Adipose tissue (tissue), 3 donors: Measurements from ENCODE around the gene PPP2R5C. TPM values are rescaled to one million over a fixed set of nuclear protein-coding genes. Genes with fewer than 3 reads are reported as not detected.

Experiments used
- H3K27ac ChIP-seq: one replicate; pipeline ENCODE4 v1.5.1; 2013; ENCODE audit warnings: low read depth, low read length
- WGBS, 3 donors: extraction: QIAGEN DNeasy Blood & Tissue Kit; methylation state at CpG; one replicate each; pipeline ENCODE4 v1.1.7; 2013; 5-methylcytosine and 5-hydroxymethylcytosine counted together
- polyA plus RNA-seq, 3 donors: library from polyadenylated mRNA; stranded (reverse); fragments of 200-250 nt; gene quantifications; one replicate each; pipeline ENCODE4 v1.2.3, GENCODE V29; 2013
- donor health status: healthy with polysubstance abuse.
- donor health status: Bipolar disorder and iron deficiency.
- donor health status: healthy.

The PPP2R5C gene
- polyA plus RNA-seq, 3 donors: 30.6 to 84.0 (median 46.8) TPM

- WGBS, 3 donors: 89 to 92% (median 91%) methylated on average over 14 of the region's 14 CpGs
- no peak overlapping the region for H3K27ac ChIP-seq
Observed at GRCh38 chr14:101934601-101935150, 173.2 kb downstream of the PPP2R5C start.

GRCh38 chr14:101937926-101938767 lies 176.6 kb downstream of the PPP2R5C start:
- no peak overlapping the region for H3K27ac ChIP-seq
- WGBS, 3 donors: 57 to 65% (median 61%) methylated on average over 13 of the region's 13 CpGs

GRCh38 chr14:101939646-101940170 lies 178.2 kb downstream of the PPP2R5C start:
- no peak overlapping the region for H3K27ac ChIP-seq
- 74 to 79% (median 77%) methylated on average over 5 of the region's 5 CpGs for WGBS, 3 donors

- no peak overlapping the region for H3K27ac ChIP-seq
- WGBS, 3 donors: 69 to 70% (median 70%) methylated on average over 5 of the region's 5 CpGs
Observed at GRCh38 chr14:101944451-101944850, 182.9 kb downstream of the PPP2R5C start.

- H3K27ac ChIP-seq: no peak overlapping the region
- WGBS, 3 donors: 10 to 21% (median 18%) methylated on average over 5 of the region's 5 CpGs
Observed at GRCh38 chr14:101945171-101945570, 183.7 kb downstream of the PPP2R5C start.

GRCh38 chr14:101947577-101947903 lies 186.0 kb downstream of the PPP2R5C start:
- 5 to 11% (median 8%) methylated on average over 8 of the region's 8 CpGs for WGBS, 3 donors
- no peak overlapping the region for H3K27ac ChIP-seq

- peak overlapping the region; percentile 46 for H3K27ac ChIP-seq
- WGBS, 3 donors: 0% methylated on average over 53 of the region's 53 CpGs
Observed at GRCh38 chr14:101947904-101948665, 186.6 kb downstream of the PPP2R5C start.

GRCh38 chr14:101948666-101949216 lies 187.2 kb downstream of the PPP2R5C start:
- H3K27ac ChIP-seq: peak overlapping the region; percentile 46
- 4 to 8% (median 4%) methylated on average over 29 of the region's 29 CpGs for WGBS, 3 donors

- no peak overlapping the region for H3K27ac ChIP-seq
- 52 to 72% (median 66%) methylated on average over 4 of the region's 4 CpGs for WGBS, 3 donors
Observed at GRCh38 chr14:101950100-101950499, 188.6 kb downstream of the PPP2R5C start.

- no peak overlapping the region for H3K27ac ChIP-seq
- 56 to 86% (median 77%) methylated on average over 4 of the region's 4 CpGs for WGBS, 3 donors
Observed at GRCh38 chr14:101950516-101951215, 189.2 kb downstream of the PPP2R5C start.

- WGBS, 3 donors: 25 to 81% (median 78%) methylated on average over 8 of the region's 8 CpGs
- H3K27ac ChIP-seq: no peak overlapping the region
Observed at GRCh38 chr14:101953151-101953550, 191.6 kb downstream of the PPP2R5C start.

- no peak overlapping the region for H3K27ac ChIP-seq
- 90 to 93% (median 92%) methylated on average over 6 of the region's 6 CpGs for WGBS, 3 donors
Observed at GRCh38 chr14:101954501-101954900, 193.0 kb downstream of the PPP2R5C start.

- WGBS, 3 donors: 76 to 80% (median 78%) methylated on average over 34 of the region's 34 CpGs
- no peak overlapping the region for H3K27ac ChIP-seq
Observed at GRCh38 chr14:101955695-101956161, 194.2 kb downstream of the PPP2R5C start.

GRCh38 chr14:101956179-101956885 lies 194.8 kb downstream of the PPP2R5C start:
- no peak overlapping the region for H3K27ac ChIP-seq
- WGBS, 3 donors: 81 to 84% (median 84%) methylated on average over 25 of the region's 25 CpGs

GRCh38 chr14:101957406-101958234 lies 196.1 kb downstream of the PPP2R5C start:
- WGBS, 3 donors: 82 to 88% (median 88%) methylated on average over 13 of the region's 13 CpGs
- no peak overlapping the region for H3K27ac ChIP-seq

- WGBS, 3 donors: 73 to 84% (median 81%) methylated on average over 11 of the region's 11 CpGs
- no peak overlapping the region for H3K27ac ChIP-seq
Observed at GRCh38 chr14:101958418-101959180, 197.1 kb downstream of the PPP2R5C start.
